Esophagus squamous epithelium (tissue), 4 donors: ENCODE measurements around the gene CLEC19A.

Experiments
- CTCF ChIP-seq, 6 experiments: fragments of 450-650 bp in 4 of 6; fragments of 200-600 bp in 2 of 6; sonication (generic) in 2 of 6; IDR thresholded peaks; one replicate each; pipeline ENCODE4 v1.5.1; 2016 to 2019; ENCODE audit warnings: antibody characterized with exemption in 6 of 6, mild to moderate bottlenecking in 4 of 6, moderate library complexity in 4 of 6
- POLR2A ChIP-seq, 4 donors: fragments of 450-650 bp; IDR thresholded peaks; one replicate each; pipeline ENCODE4 v1.6.1; 2017; ENCODE audit warnings: antibody characterized with exemption in 4 of 4, mild to moderate bottlenecking in 4 of 4, moderate library complexity in 3 of 4

DNA sequence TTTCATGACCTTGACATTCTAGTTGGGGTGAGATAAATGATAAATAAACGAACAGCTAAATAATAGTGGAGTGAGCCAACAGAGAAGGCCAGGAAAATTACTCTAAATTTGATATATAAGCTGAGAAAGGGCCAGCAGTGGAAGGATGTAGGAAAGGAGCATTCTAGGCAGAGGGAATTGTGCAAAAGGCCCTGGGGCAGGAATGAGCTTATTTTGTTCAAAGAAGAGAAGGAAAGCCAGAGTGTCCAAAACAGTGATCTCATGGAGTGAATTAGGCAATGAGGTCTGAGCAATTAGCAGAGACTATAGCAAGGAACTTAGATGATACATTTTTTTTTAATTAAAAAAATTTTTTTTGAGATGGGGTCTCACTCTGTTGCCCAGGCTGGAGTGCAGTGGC is 43.3 kb upstream of the CLEC19A start:
- no peak for TF ChIP-seq CTCF (IDR thresholded peaks at IDR 0.05)
- no peak for TF ChIP-seq POLR2A (IDR thresholded peaks at IDR 0.05)
